ENCODE measurements around the gene TNFSF8.

TNFSF8 gene

GRCh38 chr9:114930056-114930812 lies at the start of gene TNFSF8:
TSS of gene TNFSF8 (minus strand) at chr9:114930591. CDS start at chr9:114930303, 288 bp downstream.
- Mint-ChIP-seq H3K9me3 (no peaks in the 10 kb centered on the region), H3K4me1 (peaks cover 63% of the 10 kb centered on the region), H3K27ac (peak within 1 kb of the TSS; percentile 96), H3K27me3 (no peaks in the 10 kb centered on the region), H3K36me3 (ENCODE audit: low read depth) (peaks cover 17% of the 10 kb centered on the region), H3K4me3 (peak within 1 kb of the TSS; percentile 94)
- peak; percentile 83 for ATAC-seq
- DNase-seq, result peak; percentile 60

GRCh38 chr9:114973216-114973615 lies 42.8 kb upstream of the TNFSF8 start:
- DNase-seq, result no peak
- Mint-ChIP-seq H3K9me3 (no peaks in the 10 kb centered on the region), H3K27ac (no peak overlapping the region), H3K4me3 (no peak overlapping the region), H3K36me3 (ENCODE audit: low read depth) (peaks cover 2% of the 10 kb centered on the region), H3K4me1 (peaks cover 15% of the 10 kb centered on the region), H3K27me3 (no peaks in the 10 kb centered on the region)
- no peak for ATAC-seq

- Mint-ChIP-seq H3K9me3 (no peaks in the 10 kb centered on the region), H3K4me1 (peaks cover 21% of the 10 kb centered on the region), H3K4me3 (no peak overlapping the region), H3K36me3 (ENCODE audit: low read depth) (peaks cover 2% of the 10 kb centered on the region), H3K27ac (no peak overlapping the region), H3K27me3 (no peaks in the 10 kb centered on the region)
- ATAC-seq (no peak), DNase-seq (no peak)
Observed at GRCh38 chr9:114972510-114973136, 42.2 kb upstream of the TNFSF8 start.

GRCh38 chr9:114969269-114969668 lies 38.9 kb upstream of the TNFSF8 start:
- DNase-seq (no peak), ATAC-seq (no peak)
- H3K4me1 Mint-ChIP-seq, result peaks cover 30% of the 10 kb centered on the region
- H3K27me3 Mint-ChIP-seq, result peaks cover 2% of the 10 kb centered on the region
- no peak overlapping the region for H3K27ac Mint-ChIP-seq
- no peaks in the 10 kb centered on the region for H3K36me3 Mint-ChIP-seq (ENCODE audit: low read depth)
- no peaks in the 10 kb centered on the region for H3K9me3 Mint-ChIP-seq
- H3K4me3 Mint-ChIP-seq, result no peak overlapping the region

- DNase-seq (no peak), ATAC-seq (peak; percentile 95)
- no peaks in the 10 kb centered on the region for H3K9me3 Mint-ChIP-seq
- peaks cover 30% of the 10 kb centered on the region for H3K4me1 Mint-ChIP-seq
- peak overlapping the region; percentile 23 for H3K27ac Mint-ChIP-seq
- peaks cover 2% of the 10 kb centered on the region for H3K27me3 Mint-ChIP-seq
- no peak overlapping the region for H3K4me3 Mint-ChIP-seq
- H3K36me3 Mint-ChIP-seq (ENCODE audit: low read depth), result peaks cover 1% of the 10 kb centered on the region
Observed at GRCh38 chr9:114968671-114969070, 38.3 kb upstream of the TNFSF8 start.

GRCh38 chr9:114965564-114965963 lies 35.2 kb upstream of the TNFSF8 start:
- Mint-ChIP-seq H3K9me3 (peaks cover 23% of the 10 kb centered on the region), H3K4me1 (peaks cover 34% of the 10 kb centered on the region), H3K27me3 (peaks cover 2% of the 10 kb centered on the region), H3K27ac (no peak overlapping the region), H3K36me3 (ENCODE audit: low read depth) (peaks cover 16% of the 10 kb centered on the region), H3K4me3 (no peak overlapping the region)
- ATAC-seq (no peak), DNase-seq (no peak)

- ATAC-seq (no peak), DNase-seq (no peak)
- Mint-ChIP-seq H3K9me3 (peaks cover 40% of the 10 kb centered on the region), H3K4me3 (no peak overlapping the region), H3K27ac (no peak overlapping the region), H3K4me1 (peaks cover 43% of the 10 kb centered on the region), H3K27me3 (peaks cover 2% of the 10 kb centered on the region), H3K36me3 (ENCODE audit: low read depth) (peaks cover 31% of the 10 kb centered on the region)
Observed at GRCh38 chr9:114962809-114963208, 32.4 kb upstream of the TNFSF8 start.

- H3K4me3 Mint-ChIP-seq, result no peak overlapping the region
- H3K9me3 Mint-ChIP-seq, result peaks cover 40% of the 10 kb centered on the region
- peaks cover 31% of the 10 kb centered on the region for H3K36me3 Mint-ChIP-seq (ENCODE audit: low read depth)
- ATAC-seq, result no peak
- H3K27me3 Mint-ChIP-seq, result peaks cover under 1% of the 10 kb centered on the region
- peaks cover 56% of the 10 kb centered on the region for H3K4me1 Mint-ChIP-seq
- DNase-seq, result no peak
- peak overlapping the region; percentile 96 for H3K27ac Mint-ChIP-seq
Observed at GRCh38 chr9:114960276-114960675, 29.9 kb upstream of the TNFSF8 start.

GRCh38 chr9:114958844-114959235 lies 28.4 kb upstream of the TNFSF8 start:
- ATAC-seq (no peak), DNase-seq (no peak)
- H3K36me3 Mint-ChIP-seq (ENCODE audit: low read depth), result peaks cover 31% of the 10 kb centered on the region
- no peaks in the 10 kb centered on the region for H3K27me3 Mint-ChIP-seq
- peak overlapping the region; percentile 96 for H3K27ac Mint-ChIP-seq
- peaks cover 66% of the 10 kb centered on the region for H3K4me1 Mint-ChIP-seq
- peaks cover 40% of the 10 kb centered on the region for H3K9me3 Mint-ChIP-seq
- H3K4me3 Mint-ChIP-seq, result peak overlapping the region; percentile 57

GRCh38 chr9:114958021-114958843 lies 27.8 kb upstream of the TNFSF8 start:
- peak overlapping the region; percentile 57 for H3K4me3 Mint-ChIP-seq
- no peaks in the 10 kb centered on the region for H3K27me3 Mint-ChIP-seq
- ATAC-seq (peak; percentile 91), DNase-seq (peak; percentile 53)
- peaks cover 28% of the 10 kb centered on the region for H3K36me3 Mint-ChIP-seq (ENCODE audit: low read depth)
- H3K27ac Mint-ChIP-seq, result peak overlapping the region; percentile 96
- peaks cover 40% of the 10 kb centered on the region for H3K9me3 Mint-ChIP-seq
- H3K4me1 Mint-ChIP-seq, result peaks cover 70% of the 10 kb centered on the region

- ATAC-seq (peak; percentile 47), DNase-seq (no peak)
- peak overlapping the region; percentile 96 for H3K27ac Mint-ChIP-seq
- H3K36me3 Mint-ChIP-seq (ENCODE audit: low read depth), result peaks cover 26% of the 10 kb centered on the region
- H3K4me1 Mint-ChIP-seq, result peaks cover 70% of the 10 kb centered on the region
- H3K4me3 Mint-ChIP-seq, result peak overlapping the region; percentile 57
- H3K27me3 Mint-ChIP-seq, result no peaks in the 10 kb centered on the region
- H3K9me3 Mint-ChIP-seq, result peaks cover 36% of the 10 kb centered on the region
Observed at GRCh38 chr9:114957558-114957957, 27.2 kb upstream of the TNFSF8 start.

- ATAC-seq (no peak), DNase-seq (no peak)
Observed at GRCh38 chr9:114954956-114955582, 24.7 kb upstream of the TNFSF8 start.

GRCh38 chr9:114953959-114954358 lies 23.6 kb upstream of the TNFSF8 start:
- Mint-ChIP-seq H3K36me3 (ENCODE audit: low read depth) (peaks cover under 1% of the 10 kb centered on the region), H3K27ac (peak overlapping the region; percentile 44), H3K4me3 (no peak overlapping the region), H3K4me1 (peaks cover 49% of the 10 kb centered on the region), H3K9me3 (peaks cover 3% of the 10 kb centered on the region), H3K27me3 (no peaks in the 10 kb centered on the region)
- no peak for DNase-seq
- no peak for ATAC-seq

More at GRCh38 chr9:114954956-114955582, 24.7 kb upstream of the TNFSF8 start:
- Mint-ChIP-seq H3K4me3 (no peak overlapping the region), H3K27me3 (no peaks in the 10 kb centered on the region), H3K27ac (no peak overlapping the region), H3K36me3 (ENCODE audit: low read depth) (peaks cover 11% of the 10 kb centered on the region), H3K9me3 (peaks cover 12% of the 10 kb centered on the region), H3K4me1 (peaks cover 61% of the 10 kb centered on the region)

GRCh38 chr9:114953046-114953445 lies 22.7 kb upstream of the TNFSF8 start:
- H3K9me3 Mint-ChIP-seq, result no peaks in the 10 kb centered on the region
- no peak overlapping the region for H3K4me3 Mint-ChIP-seq
- no peak for ATAC-seq
- no peak overlapping the region for H3K27ac Mint-ChIP-seq
- H3K36me3 Mint-ChIP-seq (ENCODE audit: low read depth), result no peaks in the 10 kb centered on the region
- no peaks in the 10 kb centered on the region for H3K27me3 Mint-ChIP-seq
- peaks cover 40% of the 10 kb centered on the region for H3K4me1 Mint-ChIP-seq
- no peak for DNase-seq

Measured in activated naive CD8-positive, alpha-beta T cell treated with anti-CD3 and anti-CD28 coated beads, Interleukin-2, amount 50 U/mL, for 24 hours (primary cell).